Hepatocyte (in vitro differentiated cells): Measurements from ENCODE around the gene PIM3. TPM values are rescaled to one million over a fixed set of nuclear protein-coding genes. Genes with fewer than 3 reads are reported as not detected.

Source experiments
- DNase-seq: peaks from one replicate; pipeline ENCODE4 v3.0.0-alpha.2; 2016; ENCODE audit warnings: low spot score
- H2AFZ ChIP-seq: fragments of 200-600 bp; sonication (generic); 2 replicates; pipeline ENCODE4 v1.6.0; 2016; ENCODE audit warnings: antibody characterized with exemption, mild to moderate bottlenecking
- H3K27ac ChIP-seq: fragments of 200-600 bp; sonication (generic); 2 replicates; pipeline ENCODE4 v1.5.1; 2016; ENCODE audit warnings: mild to moderate bottlenecking
- H3K27me3 ChIP-seq: fragments of 200-600 bp; sonication (generic); 2 replicates; pipeline ENCODE4 v1.6.1; 2016
- H3K36me3 ChIP-seq: fragments of 200-600 bp; sonication (generic); replicated peaks from 2 replicates; pipeline ENCODE4 v1.5.1; 2016; ENCODE audit warnings: low read depth; ENCODE audit not compliant: insufficient read depth
- H3K4me1 ChIP-seq: fragments of 200-600 bp; sonication (generic); 2 replicates; pipeline ENCODE4 v1.5.1; 2016; ENCODE audit warnings: mild to moderate bottlenecking, moderate library complexity; ENCODE audit not compliant: insufficient read depth
- H3K4me2 ChIP-seq: fragments of 200-600 bp; sonication (generic); 2 replicates; pipeline ENCODE4 v1.6.0; 2016
- H3K4me3 ChIP-seq: fragments of 200-600 bp; sonication (generic); 2 replicates; pipeline ENCODE4 v1.5.1; 2016; ENCODE audit warnings: mild to moderate bottlenecking
- H3K79me2 ChIP-seq: fragments of 200-600 bp; sonication (generic); 2 replicates; pipeline ENCODE4 v1.6.0; 2017; ENCODE audit warnings: mild to moderate bottlenecking
- H3K9me2 ChIP-seq: fragments of 200-600 bp; sonication (generic); replicated peaks from 2 replicates; pipeline ENCODE4 v1.6.0; 2017; ENCODE audit warnings: mild to moderate bottlenecking; ENCODE audit not compliant: insufficient read depth
- H3K9me3 ChIP-seq: fragments of 200-600 bp; sonication (generic); 2 replicates; pipeline ENCODE4 v1.5.1; 2016; ENCODE audit warnings: low read depth, mild to moderate bottlenecking
- H4K20me1 ChIP-seq: fragments of 200-600 bp; sonication (generic); 2 replicates; pipeline ENCODE4 v1.6.0; 2016; ENCODE audit warnings: mild to moderate bottlenecking; ENCODE audit not compliant: insufficient read depth, poor library complexity, severe bottlenecking
- EZH2 ChIP-seq: fragments of 200-600 bp; sonication (generic); IDR thresholded peaks from 2 replicates; pipeline ENCODE4 v1.6.1; 2016; ENCODE audit warnings: antibody characterized with exemption, mild to moderate bottlenecking, borderline replicate concordance
- EZH2phosphoT487 ChIP-seq: fragments of 200-600 bp; sonication (generic); IDR thresholded peaks from one replicate; pipeline ENCODE4 v1.6.1; 2018; ENCODE audit warnings: antibody characterized with exemption, mild to moderate bottlenecking, low read depth, moderate library complexity; ENCODE audit not compliant: unreplicated experiment, severe bottlenecking
- WGBS: methylation state at CpG from one replicate; pipeline ENCODE4 v1.1.6; 2016; ENCODE audit warnings: low lambda C conversion rate; ENCODE audit errors: missing lambda C conversion rate; 5-methylcytosine and 5-hydroxymethylcytosine counted together
- polyA plus RNA-seq: library from polyadenylated mRNA; unstranded; fragments of >200 nt; fragmentation: Nextera tagmentation; extraction: Ambion mirVana; gene quantifications from 2 replicates; pipeline ENCODE4 v1.2.1, GENCODE V29; 2016
- total RNA-seq: library from RNA; depleted of rRNA; stranded (reverse); fragments of >200 nt; gene quantifications from 2 replicates; pipeline ENCODE4 v1.2.3, GENCODE V29; 2014
- TF ChIP-seq, protein P1 (sequence below): fragments of 200-600 bp; sonication (generic); IDR thresholded peaks from 2 replicates; pipeline ENCODE4 v1.5.1; 2016; ENCODE audit warnings: antibody characterized with exemption, mild to moderate bottlenecking; ENCODE audit not compliant: poor library complexity

PIM3 gene
- total and polyA plus RNA-seq, 2 experiments from 2014 or later, result 81.1 to 138 TPM

DNA sequence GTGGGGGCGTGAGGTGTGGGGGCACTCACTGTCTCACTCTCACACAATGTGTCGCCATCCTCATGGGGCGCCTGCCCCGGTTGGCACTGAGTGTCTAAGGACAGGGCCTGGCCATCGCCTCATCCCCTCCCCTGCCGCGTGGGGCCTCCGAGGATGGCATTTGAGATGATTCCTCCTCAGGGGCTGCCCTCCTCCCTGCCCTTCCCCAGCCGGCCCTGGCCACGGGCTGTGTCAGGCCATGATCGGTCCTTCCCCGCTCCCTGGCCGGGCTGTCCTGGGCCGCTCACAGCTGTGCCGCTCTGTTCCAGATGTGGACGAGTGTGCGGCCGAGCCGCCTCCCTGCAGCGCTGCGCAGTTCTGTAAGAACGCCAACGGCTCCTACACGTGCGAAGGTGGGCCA lies 37.6 kb upstream of the PIM3 start:
- H3K9me2 ChIP-seq, result no peaks in the 10 kb centered on the region
- H3K4me2 ChIP-seq, result no peak overlapping the region
- TF ChIP-seq EZH2 (no peak), EZH2phosphoT487 (no peak)
- TF ChIP-seq, protein P1, sequence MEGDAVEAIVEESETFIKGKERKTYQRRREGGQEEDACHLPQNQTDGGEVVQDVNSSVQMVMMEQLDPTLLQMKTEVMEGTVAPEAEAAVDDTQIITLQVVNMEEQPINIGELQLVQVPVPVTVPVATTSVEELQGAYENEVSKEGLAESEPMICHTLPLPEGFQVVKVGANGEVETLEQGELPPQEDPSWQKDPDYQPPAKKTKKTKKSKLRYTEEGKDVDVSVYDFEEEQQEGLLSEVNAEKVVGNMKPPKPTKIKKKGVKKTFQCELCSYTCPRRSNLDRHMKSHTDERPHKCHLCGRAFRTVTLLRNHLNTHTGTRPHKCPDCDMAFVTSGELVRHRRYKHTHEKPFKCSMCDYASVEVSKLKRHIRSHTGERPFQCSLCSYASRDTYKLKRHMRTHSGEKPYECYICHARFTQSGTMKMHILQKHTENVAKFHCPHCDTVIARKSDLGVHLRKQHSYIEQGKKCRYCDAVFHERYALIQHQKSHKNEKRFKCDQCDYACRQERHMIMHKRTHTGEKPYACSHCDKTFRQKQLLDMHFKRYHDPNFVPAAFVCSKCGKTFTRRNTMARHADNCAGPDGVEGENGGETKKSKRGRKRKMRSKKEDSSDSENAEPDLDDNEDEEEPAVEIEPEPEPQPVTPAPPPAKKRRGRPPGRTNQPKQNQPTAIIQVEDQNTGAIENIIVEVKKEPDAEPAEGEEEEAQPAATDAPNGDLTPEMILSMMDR, result no peak
- H3K4me3 ChIP-seq, result no peak overlapping the region
- no peaks in the 10 kb centered on the region for H3K9me3 ChIP-seq
- no peaks in the 10 kb centered on the region for H3K27me3 ChIP-seq
- no peak for DNase-seq
- peaks cover 7% of the 10 kb centered on the region for H3K79me2 ChIP-seq
- no peak overlapping the region for H2AFZ ChIP-seq
- H3K4me1 ChIP-seq, result peaks cover 7% of the 10 kb centered on the region
- no peaks in the 10 kb centered on the region for H4K20me1 ChIP-seq
- 94% methylated on average over 23 of the region's 25 CpGs for WGBS
- H3K36me3 ChIP-seq, result no peaks in the 10 kb centered on the region
- H3K27ac ChIP-seq, result no peak overlapping the region

- Histone ChIP-seq H3K4me3 (no peak overlapping the region), H3K27ac (no peak overlapping the region), H3K4me1 (peaks cover 7% of the 10 kb centered on the region), H3K9me2 (no peaks in the 10 kb centered on the region), H3K27me3 (no peaks in the 10 kb centered on the region), H3K36me3 (no peaks in the 10 kb centered on the region), H2AFZ (no peak overlapping the region), H3K4me2 (no peak overlapping the region), H3K9me3 (no peaks in the 10 kb centered on the region), H3K79me2 (peaks cover 7% of the 10 kb centered on the region), H4K20me1 (no peaks in the 10 kb centered on the region)
- TF ChIP-seq EZH2 (no peak), EZH2phosphoT487 (no peak)
- TF ChIP-seq, protein P1, result peak; percentile 12
- DNase-seq, result no peak
- WGBS, result 87% methylated on average over 16 of the region's 16 CpGs
Measured at GRCh38 chr22:49923445-49923844, 37.1 kb upstream of the PIM3 start.

DNA sequence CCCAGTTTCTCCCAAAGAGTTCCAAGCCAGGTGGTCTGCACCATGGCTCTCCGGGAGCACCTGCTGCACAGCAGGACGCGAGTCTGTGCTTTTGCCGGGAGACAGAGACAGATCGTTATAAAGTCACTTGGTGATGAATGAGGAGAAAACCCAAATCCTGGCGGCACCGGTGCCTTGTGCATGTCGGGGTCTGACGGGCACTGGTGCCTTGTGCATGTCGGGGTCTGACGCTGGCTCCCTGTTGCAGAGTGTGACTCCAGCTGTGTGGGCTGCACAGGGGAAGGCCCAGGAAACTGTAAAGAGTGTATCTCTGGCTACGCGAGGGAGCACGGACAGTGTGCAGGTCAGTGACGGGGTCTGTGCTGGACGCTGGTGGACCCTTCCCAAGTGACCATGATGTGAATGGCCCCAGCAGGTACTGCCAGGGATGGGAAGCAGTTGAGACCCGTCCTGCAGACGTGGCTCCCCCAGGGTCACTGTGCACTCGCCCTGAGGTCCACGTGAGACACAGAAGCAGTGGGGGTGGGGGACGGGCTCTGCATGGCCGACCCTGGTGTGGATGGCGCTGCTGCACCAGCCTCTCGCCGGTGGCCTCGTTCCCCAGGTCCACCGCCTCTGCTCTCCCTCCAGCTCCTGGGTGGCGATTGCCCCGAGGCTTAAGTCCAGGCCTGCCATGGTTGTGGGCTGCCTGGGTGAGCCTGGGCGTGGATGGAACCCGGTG lies 36.3 kb upstream of the PIM3 start:
- H3K4me3 ChIP-seq, result no peak overlapping the region
- no peak overlapping the region for H2AFZ ChIP-seq
- H3K27me3 ChIP-seq, result no peaks in the 10 kb centered on the region
- H3K9me2 ChIP-seq, result no peaks in the 10 kb centered on the region
- H3K4me2 ChIP-seq, result no peak overlapping the region
- peaks cover 3% of the 10 kb centered on the region for H3K4me1 ChIP-seq
- no peak for TF ChIP-seq EZH2
- no peak for TF ChIP-seq EZH2phosphoT487
- TF ChIP-seq, protein P1, result no peak
- H4K20me1 ChIP-seq, result no peaks in the 10 kb centered on the region
- no peaks in the 10 kb centered on the region for H3K9me3 ChIP-seq
- no peak for DNase-seq
- 96% methylated on average over 31 of the region's 31 CpGs for WGBS
- no peaks in the 10 kb centered on the region for H3K36me3 ChIP-seq
- H3K79me2 ChIP-seq, result peaks cover 2% of the 10 kb centered on the region
- no peak overlapping the region for H3K27ac ChIP-seq
